ENCODE measurements around the gene ST8SIA5. TPM values are rescaled to one million over a fixed set of nuclear protein-coding genes. Genes with fewer than 3 reads are reported as not detected.

Gene ST8SIA5
- total and polyA plus RNA-seq, 2 donors (not counting 3 experiments of a cell fraction or from before 2014, with no cell fraction given) = 0.25 to 0.62 TPM

- POLR2A ChIA-PET = no interaction called here
- CTCF ChIA-PET = no interaction called here
- Histone ChIP-seq H2AFZ (ENCODE audit: low read depth, low read length) (no peak overlapping the region), H3K27me3 (ENCODE audit: control insufficient read depth in 2 of 2, insufficient read depth in 2 of 2, low read length in 2 of 2) (no peaks in the 10 kb centered on the region), H3K27ac (ENCODE audit: insufficient read depth, low read depth, low read length) (no peak overlapping the region), H3K9me1 (replicated peaks; ENCODE audit: control insufficient read depth, extremely low read depth, insufficient read depth, low read length) (no peaks in the 10 kb centered on the region), H3K4me2 (ENCODE audit: insufficient read depth, low read length) (no peak overlapping the region), H3K79me2 (ENCODE audit: control insufficient read depth, insufficient read depth, low read length) (no peaks in the 10 kb centered on the region), H3K9ac (replicated peaks; ENCODE audit: extremely low read depth, insufficient read depth, low read length) (no peak overlapping the region), H3K4me3 (replicated peaks in 1 of 3; ENCODE audit: insufficient read depth in 1 of 3, low read depth in 1 of 3, low read length in 3 of 3) (no peak overlapping the region), H4K20me1 (replicated peaks; ENCODE audit: control insufficient read depth, extremely low read depth, insufficient read depth, low read length) (no peaks in the 10 kb centered on the region), H3K4me1 (ENCODE audit: control insufficient read depth, extremely low read depth, insufficient read depth, low read length) (no peaks in the 10 kb centered on the region), H3K9me3 (replicated peaks; ENCODE audit: control insufficient read depth, insufficient read depth, low read length) (no peaks in the 10 kb centered on the region), H3K36me3 (ENCODE audit: control insufficient read depth in 2 of 2, extremely low read depth in 1 of 2, insufficient read depth in 2 of 2, low read length in 2 of 2) (no peaks in the 10 kb centered on the region)
- TF ChIP-seq POLR2AphosphoS5 (IDR thresholded peaks at IDR 0.05; ENCODE audit: insufficient read depth, low read depth, low read length) (no peak), MAX (IDR thresholded peaks at IDR 0.05; ENCODE audit: insufficient read depth, insufficient read length) (no peak), FOS (IDR thresholded peaks at IDR 0.05; ENCODE audit: borderline replicate concordance, insufficient read depth, low read length) (no peak), JUN (IDR thresholded peaks at IDR 0.05; ENCODE audit: borderline replicate concordance, insufficient read depth, insufficient read length, low read depth) (no peak), POLR2A (IDR thresholded peaks at IDR 0.05; ENCODE audit: low read depth, low read length) (no peak), GATA2 (IDR thresholded peaks at IDR 0.05; ENCODE audit: insufficient read depth, insufficient read length, low read depth, low read length) (no peak), EZH2 (IDR thresholded peaks at IDR 0.05; ENCODE audit: borderline replicate concordance, low read depth, low read length, severe bottlenecking) (no peak), CTCF (IDR thresholded peaks at IDR 0.05; ENCODE audit: extremely low read depth in 1 of 2, insufficient read depth in 1 of 2, low read depth in 1 of 2, low read length in 2 of 2) (no peak), MYC (IDR thresholded peaks at IDR 0.05; ENCODE audit: low read depth, low read length) (no peak)
- DNase-seq (ENCODE audit: low read depth, low spot score) (no peak), FAIRE-seq (no peak)
- intact Hi-C loops (cut with micrococcal nuclease) = no loop called here
- dilution Hi-C loops (cut with MboI; ENCODE audit: extremely low pct_ligation_motif_present, low sequenced_read_pairs) = no loop called here
- no TSS peak for BruUV-seq (replicated peaks)
Measured at GRCh38 chr18:46686186-46686585, 70.7 kb downstream of the ST8SIA5 start.

Measured in endothelial cell of umbilical vein (primary cell).